IPS DF 4.7 (cell line): ENCODE results near the gene FGFR3.

Source experiments
- DNase-seq: peaks from one replicate; pipeline ENCODE4 v3.0.0-alpha.2; 2013; ENCODE audit warnings: low spot score; ENCODE audit errors: extremely low read depth

Gene FGFR3

GRCh38 chr4:1787411-1788077 is 5.5 kb upstream of the FGFR3 start:
- DNase-seq = no peak

- no peak for DNase-seq
Observed at GRCh38 chr4:1788254-1788973, 4.7 kb upstream of the FGFR3 start.

GRCh38 chr4:1789552-1789951 is 3.5 kb upstream of the FGFR3 start:
- DNase-seq = no peak

DNA sequence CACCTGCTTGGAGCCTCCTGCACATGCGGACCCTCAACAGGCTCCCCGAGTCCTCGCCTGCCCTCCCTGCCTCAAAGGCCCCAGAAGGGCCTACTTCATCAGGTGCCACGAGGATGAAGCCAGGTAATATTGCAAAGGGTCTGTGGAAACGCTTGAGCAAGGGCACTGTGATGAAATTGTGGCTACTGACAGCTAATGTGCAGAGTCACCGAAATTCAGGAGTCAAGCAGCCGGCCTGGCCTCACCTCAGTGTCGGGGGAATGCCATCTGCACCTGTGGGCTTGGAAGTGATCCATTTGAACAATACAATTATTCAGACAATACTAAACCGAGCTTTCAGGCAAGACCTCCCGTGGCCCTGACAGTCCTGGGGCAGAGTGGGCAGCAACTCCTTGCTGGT is 3.1 kb upstream of the FGFR3 start:
- no peak for DNase-seq

- no peak for DNase-seq
Observed at GRCh38 chr4:1792158-1792831, 798 bp upstream of the FGFR3 start.

- no peak for DNase-seq
Observed at GRCh38 chr4:1793496-1793840, 375 bp downstream of the FGFR3 start.

DNA sequence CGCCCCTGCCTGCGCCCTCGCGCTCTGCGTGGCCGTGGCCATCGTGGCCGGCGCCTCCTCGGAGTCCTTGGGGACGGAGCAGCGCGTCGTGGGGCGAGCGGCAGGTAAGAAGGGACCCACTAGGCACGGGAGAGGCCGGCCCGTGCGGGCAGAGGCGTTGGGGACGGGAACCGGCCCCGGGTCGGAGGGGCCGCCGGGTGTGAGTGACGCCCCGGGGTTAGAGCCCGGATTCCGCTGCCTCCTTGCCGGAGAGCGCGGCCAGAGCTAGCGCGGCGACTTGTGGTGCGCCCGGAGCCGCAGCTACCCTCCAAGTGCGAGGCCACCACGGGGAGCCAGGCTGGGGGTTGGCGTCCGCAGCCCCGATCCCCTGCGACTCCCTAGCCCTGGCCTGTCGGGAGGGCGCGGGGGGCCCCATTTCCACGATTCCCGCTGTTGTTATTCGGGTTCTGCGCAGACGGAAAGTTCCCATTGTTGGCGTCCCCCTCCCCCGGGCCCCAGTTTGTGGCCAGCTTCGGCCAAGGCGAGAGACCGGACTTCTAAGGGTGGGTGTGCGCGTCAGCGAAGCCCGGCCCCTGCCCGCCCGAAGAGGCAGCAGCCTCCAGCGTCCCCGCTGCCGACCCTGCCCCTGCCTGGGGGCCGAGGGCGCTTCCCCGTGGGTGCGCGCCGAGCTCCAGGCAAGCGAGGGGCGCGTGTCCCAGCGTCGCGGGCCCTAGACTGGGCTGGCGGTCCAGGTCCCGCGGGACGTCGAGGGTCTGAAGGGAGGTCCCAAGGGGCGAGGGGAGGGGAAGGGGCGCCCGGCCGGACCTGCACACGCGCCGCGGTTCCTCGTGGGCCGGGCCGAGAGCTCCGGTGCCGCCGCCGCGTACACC is 1.1 kb downstream of the FGFR3 start:
- DNase-seq = no peak

DNA sequence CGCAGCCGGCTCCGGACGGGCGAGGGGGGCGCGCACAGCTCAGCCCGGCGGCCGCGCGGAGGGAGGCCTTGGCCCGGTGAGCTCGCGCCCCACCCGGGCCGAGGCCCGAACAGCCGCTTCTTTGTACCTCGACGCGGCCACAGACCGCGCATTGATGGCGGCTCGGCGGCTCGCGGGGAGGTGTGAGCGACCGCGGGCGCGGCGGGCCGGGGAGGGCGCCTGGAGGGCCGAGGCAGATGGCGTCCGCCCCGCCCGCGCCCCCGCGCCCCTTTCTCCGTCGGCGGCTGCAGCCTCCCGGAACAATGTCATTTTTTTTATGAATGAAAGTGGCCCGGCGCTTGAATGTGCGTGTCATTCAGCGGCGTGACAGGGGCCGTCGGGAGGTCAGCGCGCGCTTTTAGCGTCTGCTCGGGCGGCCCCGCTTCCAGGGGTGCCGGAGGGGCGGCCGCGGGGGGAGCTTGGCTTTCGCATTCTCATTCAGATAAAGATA is 1.8 kb downstream of the FGFR3 start:
- no peak for DNase-seq

GRCh38 chr4:1795299-1796195 is 2.5 kb downstream of the FGFR3 start:
- no peak for DNase-seq

DNA sequence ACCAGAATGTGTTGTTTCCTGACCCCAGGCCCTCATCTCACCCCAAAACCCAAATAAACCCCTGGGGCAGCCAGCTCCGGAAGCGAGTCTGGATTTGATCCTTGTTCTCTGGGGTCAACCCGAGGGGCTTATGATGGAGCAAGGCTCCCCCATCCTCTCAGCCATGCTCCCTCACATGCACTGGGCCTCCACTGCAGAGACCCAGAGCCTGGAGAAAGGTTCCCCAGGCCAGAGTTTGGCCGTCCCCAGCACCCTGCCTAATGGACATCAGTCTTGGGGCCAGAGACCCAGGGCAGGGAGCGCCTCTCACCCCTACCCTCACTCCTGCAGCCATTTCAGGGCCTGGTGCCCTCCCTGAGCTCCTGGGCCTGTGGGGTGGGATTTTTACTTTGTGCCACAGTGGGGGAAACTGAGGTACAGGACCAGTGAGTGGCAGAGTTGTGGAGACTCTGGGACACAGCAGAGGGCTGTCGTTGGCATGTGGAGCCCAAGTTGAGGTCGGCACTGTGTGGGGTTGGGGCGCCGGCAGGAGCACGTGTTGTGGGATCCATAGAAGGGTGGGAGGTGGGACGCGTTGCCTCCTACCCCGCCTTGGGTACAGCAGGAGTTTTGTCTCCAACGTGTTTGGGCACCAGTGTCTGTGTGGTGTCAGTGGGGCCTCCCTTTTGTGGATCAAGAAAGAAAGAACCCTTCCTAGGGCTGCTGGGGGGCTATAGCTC is 3.6 kb downstream of the FGFR3 start:
- no peak for DNase-seq

- DNase-seq = no peak
Observed at GRCh38 chr4:1797298-1797860, 4.3 kb downstream of the FGFR3 start.

DNA sequence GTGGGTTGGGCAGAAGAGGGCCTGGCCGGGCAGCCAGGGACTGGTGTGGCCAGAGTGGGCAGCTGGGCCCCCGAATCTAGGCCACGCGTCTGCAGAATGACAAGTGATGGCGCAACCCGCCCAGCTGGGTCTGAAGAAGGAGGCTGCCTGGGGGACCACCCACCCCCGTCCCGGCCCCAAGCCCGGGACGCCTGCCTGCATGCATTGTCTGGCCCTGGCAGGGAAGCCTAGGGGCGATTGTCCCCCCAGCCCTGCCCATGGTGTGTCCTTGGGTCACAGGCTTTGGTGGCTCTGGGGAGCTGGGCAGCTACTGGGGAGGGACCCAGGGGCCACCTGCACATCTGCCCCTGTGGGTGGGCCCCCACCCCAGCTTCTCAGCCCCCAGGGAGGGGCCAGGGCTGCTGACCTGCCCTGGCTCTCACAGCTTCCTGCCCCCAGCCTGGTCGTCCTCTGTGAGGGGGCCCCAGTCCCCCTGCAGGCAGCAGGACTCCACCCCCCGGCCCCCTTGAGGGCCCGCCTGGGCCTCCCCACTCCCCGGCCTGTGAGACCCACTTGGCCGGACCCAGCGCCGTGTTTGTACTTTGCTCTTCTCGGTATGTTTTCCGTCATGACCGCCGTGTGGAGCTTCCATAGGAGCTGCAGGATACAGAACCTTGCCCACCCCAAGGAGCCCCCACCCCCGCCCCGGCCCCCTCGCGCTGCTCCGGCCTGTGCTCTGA is 4.9 kb downstream of the FGFR3 start:
- DNase-seq = no peak

DNA sequence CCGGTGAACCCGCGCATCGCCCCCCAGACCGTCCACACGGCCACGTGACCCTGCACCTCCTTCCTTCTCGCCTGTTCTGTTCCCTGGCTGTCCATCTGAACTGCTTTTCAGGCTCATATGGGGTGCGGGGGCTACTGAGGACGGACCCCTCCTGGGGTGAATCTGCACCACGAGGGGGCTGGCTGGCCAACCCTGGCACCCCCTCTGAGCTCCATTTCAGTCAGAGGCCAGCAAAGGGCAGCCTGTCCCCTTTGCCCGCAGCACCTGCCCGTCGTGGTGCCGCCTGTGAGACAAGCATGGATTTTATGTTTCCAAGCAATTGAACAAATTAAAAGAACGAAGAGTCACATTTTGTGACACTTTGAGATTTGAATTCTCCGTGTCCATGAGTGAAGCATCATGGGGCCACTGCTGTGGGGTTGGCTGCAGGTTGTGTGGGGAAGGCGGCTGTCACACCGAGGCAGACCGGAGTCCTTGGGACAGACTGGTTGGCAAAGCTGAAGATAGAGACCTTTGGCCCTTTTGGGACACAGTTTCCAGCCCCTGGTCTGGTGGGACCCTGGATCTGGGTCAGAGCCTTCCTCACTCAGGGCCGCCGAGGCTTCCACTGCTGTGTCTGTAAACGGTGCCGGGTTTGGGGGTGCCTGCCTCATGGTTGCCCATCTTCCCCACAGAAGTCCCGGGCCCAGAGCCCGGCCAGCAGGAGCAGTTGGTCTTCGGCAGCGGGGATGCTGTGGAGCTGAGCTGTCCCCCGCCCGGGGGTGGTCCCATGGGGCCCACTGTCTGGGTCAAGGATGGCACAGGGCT is 5.7 kb downstream of the FGFR3 start:
- no peak for DNase-seq

DNA sequence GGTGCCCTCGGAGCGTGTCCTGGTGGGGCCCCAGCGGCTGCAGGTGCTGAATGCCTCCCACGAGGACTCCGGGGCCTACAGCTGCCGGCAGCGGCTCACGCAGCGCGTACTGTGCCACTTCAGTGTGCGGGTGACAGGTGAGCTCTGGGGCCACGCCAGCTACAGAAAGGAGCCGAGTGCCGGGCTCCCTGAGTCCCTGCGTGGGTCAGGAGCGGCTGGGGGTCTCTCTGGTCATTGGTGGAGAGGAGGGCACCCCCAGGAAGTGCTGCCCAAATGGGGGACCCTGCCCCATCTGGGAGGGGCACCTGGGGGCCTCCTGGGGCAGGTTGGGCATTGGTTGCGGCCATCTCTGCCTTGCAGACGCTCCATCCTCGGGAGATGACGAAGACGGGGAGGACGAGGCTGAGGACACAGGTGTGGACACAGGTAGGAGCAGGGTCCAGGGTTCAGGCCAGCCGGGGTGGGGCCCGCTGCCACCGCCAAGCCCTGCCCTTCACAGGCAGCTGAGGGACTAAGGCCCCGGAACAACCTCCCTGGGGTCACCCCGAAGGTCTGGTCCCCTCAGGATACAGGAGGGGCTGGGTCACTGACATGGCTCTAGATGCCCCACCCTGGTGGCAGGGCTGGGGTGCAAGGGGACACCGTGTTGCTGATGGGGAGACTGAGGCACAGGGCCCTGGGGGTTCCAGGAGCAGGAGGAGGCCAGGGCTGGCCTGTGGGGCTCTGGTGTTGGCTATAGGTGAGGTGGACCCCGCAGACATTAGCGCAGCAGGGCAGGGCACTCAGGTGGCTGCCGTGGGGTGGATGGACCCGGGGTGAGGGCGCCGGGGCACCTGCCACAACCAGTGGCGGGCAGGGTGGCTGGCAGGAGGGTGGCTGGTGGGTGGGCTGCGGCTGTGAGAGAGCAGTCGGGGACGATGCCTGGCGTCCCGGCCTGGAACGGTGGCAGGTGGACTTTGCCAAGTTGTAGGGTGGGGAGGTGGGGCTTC is 6.6 kb downstream of the FGFR3 start:
- DNase-seq = no peak

GRCh38 chr4:1800805-1801204 is 7.7 kb downstream of the FGFR3 start:
- no peak for DNase-seq

GRCh38 chr4:1801286-1801958 is 8.3 kb downstream of the FGFR3 start:
- no peak for DNase-seq
